Breast epithelium (tissue), 3 donors: ENCODE measurements around the gene LRRC46.

ENCODE experiments used
- POLR2A ChIP-seq: fragments of 450-650 bp; IDR thresholded peaks from one replicate; pipeline ENCODE4 v1.6.1; 2016; ENCODE audit warnings: antibody characterized with exemption, mild to moderate bottlenecking, moderate library complexity
- POLR2AphosphoS5 ChIP-seq, 3 donors: sonication (generic); formaldehyde crosslinking; IDR thresholded peaks; one replicate each; pipeline ENCODE4 v1.6.1; 2017; ENCODE audit warnings: antibody characterized with exemption in 3 of 3
- TF ChIP-seq, protein P1 (sequence below), 3 donors: fragments of 450-650 bp; IDR thresholded peaks; one replicate each; pipeline ENCODE4 v1.5.1; 2016 to 2017; ENCODE audit warnings: antibody characterized with exemption in 3 of 3, mild to moderate bottlenecking in 3 of 3, moderate library complexity in 3 of 3

DNA sequence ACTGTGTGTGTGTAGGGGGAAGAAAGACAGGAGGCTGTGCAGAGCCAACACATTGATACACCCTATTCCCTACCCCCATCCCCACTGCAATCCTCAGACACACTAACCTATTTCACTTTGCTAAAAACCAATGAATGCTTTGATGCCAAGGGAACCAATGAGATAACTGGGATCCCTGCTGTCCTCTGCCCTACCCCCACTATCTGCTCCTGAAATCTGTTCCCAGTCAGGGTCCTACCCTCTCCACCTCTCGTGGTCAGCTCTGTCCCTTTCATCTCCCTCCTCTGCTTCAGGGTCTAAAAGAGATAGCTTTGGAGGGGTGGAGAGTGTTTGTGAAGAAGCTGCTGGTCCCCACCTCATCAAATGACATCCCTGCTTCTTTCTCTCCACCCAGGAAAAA, 38.6 kb downstream of the LRRC46 start:
- no peak for TF ChIP-seq POLR2A
- TF ChIP-seq, protein P1, sequence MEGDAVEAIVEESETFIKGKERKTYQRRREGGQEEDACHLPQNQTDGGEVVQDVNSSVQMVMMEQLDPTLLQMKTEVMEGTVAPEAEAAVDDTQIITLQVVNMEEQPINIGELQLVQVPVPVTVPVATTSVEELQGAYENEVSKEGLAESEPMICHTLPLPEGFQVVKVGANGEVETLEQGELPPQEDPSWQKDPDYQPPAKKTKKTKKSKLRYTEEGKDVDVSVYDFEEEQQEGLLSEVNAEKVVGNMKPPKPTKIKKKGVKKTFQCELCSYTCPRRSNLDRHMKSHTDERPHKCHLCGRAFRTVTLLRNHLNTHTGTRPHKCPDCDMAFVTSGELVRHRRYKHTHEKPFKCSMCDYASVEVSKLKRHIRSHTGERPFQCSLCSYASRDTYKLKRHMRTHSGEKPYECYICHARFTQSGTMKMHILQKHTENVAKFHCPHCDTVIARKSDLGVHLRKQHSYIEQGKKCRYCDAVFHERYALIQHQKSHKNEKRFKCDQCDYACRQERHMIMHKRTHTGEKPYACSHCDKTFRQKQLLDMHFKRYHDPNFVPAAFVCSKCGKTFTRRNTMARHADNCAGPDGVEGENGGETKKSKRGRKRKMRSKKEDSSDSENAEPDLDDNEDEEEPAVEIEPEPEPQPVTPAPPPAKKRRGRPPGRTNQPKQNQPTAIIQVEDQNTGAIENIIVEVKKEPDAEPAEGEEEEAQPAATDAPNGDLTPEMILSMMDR (IDR thresholded peaks at IDR 0.05), result no peak
- TF ChIP-seq POLR2AphosphoS5 (IDR thresholded peaks at IDR 0.05), result no peak
